ENCODE data around the gene HMGN2. TPM values are rescaled to one million over a fixed set of nuclear protein-coding genes. Genes with fewer than 3 reads are reported as not detected.

Gene HMGN2
- total RNA-seq, 4 donors from 2014 or later: 108 to 161 (median 121) TPM

GRCh38 chr1:26469558-26469957, 2.7 kb upstream of the HMGN2 start:
- ATAC-seq (ENCODE audit: low FRiP score) (no peak), DNase-seq (ENCODE audit: low spot score) (no peak)
- no peak for TF ChIP-seq CTCF (IDR thresholded peaks at IDR 0.05)

DNA sequence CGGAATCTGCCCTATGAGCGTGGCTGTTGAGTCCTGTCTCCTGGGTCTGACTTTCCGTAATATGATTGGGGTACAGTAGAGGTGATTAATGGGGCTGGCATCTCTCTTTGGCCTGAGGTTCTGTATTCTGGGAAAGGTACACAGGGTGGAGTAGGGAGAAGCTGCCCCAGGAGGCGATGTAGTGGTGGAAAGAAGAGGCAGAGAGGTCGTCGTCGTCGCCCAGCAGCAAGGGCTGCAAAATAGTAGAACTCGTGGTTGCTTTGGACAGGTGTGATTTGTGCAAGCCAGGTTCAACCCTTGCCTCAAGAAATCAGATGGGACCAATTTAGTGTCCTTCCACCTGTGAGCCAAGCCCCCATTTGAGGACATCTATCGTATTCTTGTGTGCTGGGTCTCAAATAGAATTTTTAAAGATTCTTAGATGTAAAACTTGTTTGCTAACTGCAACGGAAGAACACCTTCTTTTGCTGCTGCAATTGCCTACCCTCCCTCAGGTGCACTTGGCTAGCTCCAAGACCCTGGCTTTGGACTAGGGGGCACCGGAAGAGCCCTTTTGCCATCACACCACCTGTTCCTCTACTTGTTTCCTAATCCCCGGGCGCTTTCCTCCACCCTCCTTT, 1.3 kb upstream of the HMGN2 start:
- no peak for TF ChIP-seq CTCF (IDR thresholded peaks at IDR 0.05)
- ATAC-seq (ENCODE audit: low FRiP score): no peak
- no peak for DNase-seq (ENCODE audit: low spot score)

- no peak for DNase-seq (ENCODE audit: low spot score)
- no peak for TF ChIP-seq CTCF (IDR thresholded peaks at IDR 0.05)
- ATAC-seq (ENCODE audit: low FRiP score): peak; percentile 43
These were observed 531 bp upstream of the HMGN2 start for GRCh38 chr1:26471498-26472319.

- ATAC-seq (ENCODE audit: low FRiP score) (peak; percentile 84), DNase-seq (ENCODE audit: low spot score) (peak; percentile 91)
- TF ChIP-seq CTCF (IDR thresholded peaks at IDR 0.05): no peak
These were observed 933 bp downstream of the HMGN2 start for GRCh38 chr1:26472901-26473845.

DNA sequence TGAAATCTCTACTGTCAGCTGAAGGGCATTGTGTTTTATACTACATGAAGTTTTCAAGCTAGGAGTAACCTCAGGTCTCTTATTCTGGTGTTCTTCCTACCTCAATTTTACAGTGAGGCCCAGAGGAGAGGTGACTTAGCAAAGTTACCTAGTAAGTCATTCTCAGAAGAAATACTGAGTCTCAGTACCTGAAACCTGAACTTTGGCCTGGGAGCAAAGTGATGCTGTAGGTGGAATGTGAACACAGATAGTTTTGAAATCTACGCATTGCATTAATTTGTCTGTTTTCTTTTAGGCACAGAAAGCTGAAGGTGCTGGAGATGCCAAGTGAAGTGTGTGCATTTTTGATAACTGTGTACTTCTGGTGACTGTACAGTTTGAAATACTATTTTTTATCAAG, 2.6 kb downstream of the HMGN2 start:
- TF ChIP-seq CTCF (IDR thresholded peaks at IDR 0.05): no peak
- no peak for DNase-seq (ENCODE audit: low spot score)
- no peak for ATAC-seq (ENCODE audit: low FRiP score)

DNA sequence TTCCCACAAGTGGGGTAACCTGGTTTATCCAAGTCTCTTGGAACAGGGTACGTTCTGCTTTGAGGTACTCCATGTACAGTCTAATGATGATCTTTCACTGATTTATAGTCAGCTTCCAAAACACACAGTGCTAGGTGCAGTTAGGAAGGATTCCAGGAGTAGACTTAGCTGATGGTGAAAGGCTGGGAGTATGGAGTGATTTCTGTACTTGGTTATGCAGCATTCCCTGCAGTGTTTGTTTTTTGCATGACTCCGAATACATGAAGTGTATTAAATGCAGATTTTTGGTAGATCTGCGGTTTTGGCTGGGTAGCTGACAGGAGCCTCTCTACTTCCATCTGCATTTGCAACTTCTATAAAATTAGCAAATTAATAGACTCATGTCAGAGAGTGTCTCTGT, 3.7 kb downstream of the HMGN2 start:
- DNase-seq (ENCODE audit: low spot score): no peak
- no peak for ATAC-seq (ENCODE audit: low FRiP score)
- no peak for TF ChIP-seq CTCF (IDR thresholded peaks at IDR 0.05)
